SJCRH30 (cell line): ENCODE results near the gene CYSTM1. TPM values are rescaled to one million over a fixed set of nuclear protein-coding genes. Genes with fewer than 3 reads are reported as not detected.

Source experiments
- DNase-seq, 2 experiments: peaks; one replicate each; pipeline ENCODE4 v3.0.0-alpha.2; 2015 to 2020
- H3K27ac ChIP-seq: fragments of 250-450 bp; sonication (Bioruptor Pico); 2 replicates; pipeline ENCODE4 v1.5.1; 2020; ENCODE audit warnings: mild to moderate bottlenecking, moderate library complexity
- H3K27me3 ChIP-seq: fragments of 250-450 bp; sonication (Bioruptor Pico); 2 replicates; pipeline ENCODE4 v1.5.1; 2020; ENCODE audit warnings: mild to moderate bottlenecking, moderate library complexity
- H3K36me3 ChIP-seq: fragments of 250-450 bp; sonication (Bioruptor Pico); 2 replicates; pipeline ENCODE4 v1.5.1; 2020; ENCODE audit warnings: mild to moderate bottlenecking, moderate library complexity
- H3K4me1 ChIP-seq: fragments of 250-450 bp; sonication (Bioruptor Pico); 2 replicates; pipeline ENCODE4 v1.5.1; 2020; ENCODE audit warnings: mild to moderate bottlenecking, moderate library complexity
- H3K4me3 ChIP-seq: fragments of 250-450 bp; sonication (Bioruptor Pico); 2 replicates; pipeline ENCODE4 v1.5.1; 2020; ENCODE audit warnings: mild to moderate bottlenecking, moderate library complexity
- H3K9me3 ChIP-seq: fragments of 250-450 bp; sonication (Bioruptor Pico); replicated peaks from 2 replicates; pipeline ENCODE4 v1.5.1; 2020; ENCODE audit warnings: mild to moderate bottlenecking, moderate library complexity
- total RNA-seq: library from RNA; depleted of rRNA; stranded (reverse); fragments of >200 nt; shearing (Covaris generic); gene quantifications from 2 replicates; pipeline ENCODE4 v1.2.3, GENCODE V29; 2014

CYSTM1 gene
- total RNA-seq, 1 experiment from 2014 or later: 10.5 TPM

- H3K27ac ChIP-seq: peak overlapping the region; percentile 30
Measured at GRCh38 chr5:140252470-140253126, 77.6 kb downstream of the CYSTM1 start.

GRCh38 chr5:140253985-140254384, 79.0 kb downstream of the CYSTM1 start:
- H3K9me3 ChIP-seq: no peaks in the 10 kb centered on the region
- peaks cover 46% of the 10 kb centered on the region for H3K4me1 ChIP-seq
- no peaks in the 10 kb centered on the region for H3K36me3 ChIP-seq
- H3K27me3 ChIP-seq: no peaks in the 10 kb centered on the region
- DNase-seq: no peak
- no peak overlapping the region for H3K4me3 ChIP-seq
- no peak overlapping the region for H3K27ac ChIP-seq

More at GRCh38 chr5:140252470-140253126, 77.6 kb downstream of the CYSTM1 start:
- no peak for DNase-seq
- Histone ChIP-seq H3K9me3 (no peaks in the 10 kb centered on the region), H3K36me3 (no peaks in the 10 kb centered on the region), H3K4me3 (no peak overlapping the region), H3K27me3 (no peaks in the 10 kb centered on the region), H3K4me1 (peaks cover 37% of the 10 kb centered on the region)

GRCh38 chr5:140255460-140256157, 80.6 kb downstream of the CYSTM1 start:
- no peak overlapping the region for H3K4me3 ChIP-seq
- H3K36me3 ChIP-seq: peaks cover 7% of the 10 kb centered on the region; the same call in 1 of the 2 replicates
- peaks cover 47% of the 10 kb centered on the region for H3K4me1 ChIP-seq
- no peak for DNase-seq
- peaks cover 6% of the 10 kb centered on the region; the same call in 1 of the 2 replicates for H3K9me3 ChIP-seq
- H3K27ac ChIP-seq: no peak overlapping the region
- H3K27me3 ChIP-seq: no peaks in the 10 kb centered on the region

- peaks cover 6% of the 10 kb centered on the region; the same call in 1 of the 2 replicates for H3K9me3 ChIP-seq
- peaks cover 7% of the 10 kb centered on the region; the same call in 1 of the 2 replicates for H3K36me3 ChIP-seq
- peak overlapping the region; percentile 78; the same call in 1 of the 2 replicates for H3K27ac ChIP-seq
- no peak for DNase-seq
- no peak overlapping the region for H3K4me3 ChIP-seq
- no peaks in the 10 kb centered on the region for H3K27me3 ChIP-seq
- H3K4me1 ChIP-seq: peaks cover 44% of the 10 kb centered on the region
Measured at GRCh38 chr5:140256726-140257125, 81.7 kb downstream of the CYSTM1 start.

- DNase-seq: peak; percentile 78 to 84
- H3K27me3 ChIP-seq: no peaks in the 10 kb centered on the region
- H3K27ac ChIP-seq: peak overlapping the region; percentile 78
- H3K9me3 ChIP-seq: peaks cover 6% of the 10 kb centered on the region; the same call in 1 of the 2 replicates
- peaks cover 7% of the 10 kb centered on the region; the same call in 1 of the 2 replicates for H3K36me3 ChIP-seq
- H3K4me3 ChIP-seq: no peak overlapping the region
- H3K4me1 ChIP-seq: peaks cover 38% of the 10 kb centered on the region
Measured at GRCh38 chr5:140258016-140258415, 83.0 kb downstream of the CYSTM1 start.

- H3K4me1 ChIP-seq: peaks cover 38% of the 10 kb centered on the region
- DNase-seq: no peak
- peak overlapping the region; percentile 78 for H3K27ac ChIP-seq
Measured at GRCh38 chr5:140258873-140259272, 83.9 kb downstream of the CYSTM1 start.

GRCh38 chr5:140259500-140259899, 84.5 kb downstream of the CYSTM1 start:
- no peak overlapping the region for H3K27ac ChIP-seq
- H3K27me3 ChIP-seq: no peaks in the 10 kb centered on the region
- H3K36me3 ChIP-seq: peaks cover 7% of the 10 kb centered on the region; the same call in 1 of the 2 replicates
- H3K9me3 ChIP-seq: peaks cover 6% of the 10 kb centered on the region; the same call in 1 of the 2 replicates
- no peak for DNase-seq
- H3K4me3 ChIP-seq: no peak overlapping the region
- H3K4me1 ChIP-seq: peaks cover 41% of the 10 kb centered on the region

More at GRCh38 chr5:140258873-140259272, 83.9 kb downstream of the CYSTM1 start:
- Histone ChIP-seq H3K4me3 (no peak overlapping the region), H3K27me3 (no peaks in the 10 kb centered on the region), H3K36me3 (peaks cover 7% of the 10 kb centered on the region; the same call in 1 of the 2 replicates), H3K9me3 (peaks cover 6% of the 10 kb centered on the region; the same call in 1 of the 2 replicates)

- Histone ChIP-seq H3K27ac (no peak overlapping the region), H3K9me3 (peaks cover 6% of the 10 kb centered on the region; the same call in 1 of the 2 replicates), H3K4me3 (no peak overlapping the region), H3K27me3 (no peaks in the 10 kb centered on the region), H3K4me1 (peaks cover 41% of the 10 kb centered on the region), H3K36me3 (peaks cover 7% of the 10 kb centered on the region; the same call in 1 of the 2 replicates)
- DNase-seq: no peak
Measured at GRCh38 chr5:140260089-140260656, 85.2 kb downstream of the CYSTM1 start.

- peak overlapping the region; percentile 34 for H3K27ac ChIP-seq
- no peaks in the 10 kb centered on the region for H3K27me3 ChIP-seq
- peak overlapping the region; percentile 28 for H3K4me3 ChIP-seq
- peaks cover 34% of the 10 kb centered on the region for H3K4me1 ChIP-seq
- peaks cover 7% of the 10 kb centered on the region; the same call in 1 of the 2 replicates for H3K36me3 ChIP-seq
- peaks cover 6% of the 10 kb centered on the region; the same call in 1 of the 2 replicates for H3K9me3 ChIP-seq
- peak; percentile 71 to 82 for DNase-seq
Measured at GRCh38 chr5:140261403-140262171, 86.6 kb downstream of the CYSTM1 start.

- DNase-seq: no peak
- H3K4me3 ChIP-seq: no peak overlapping the region
- H3K36me3 ChIP-seq: peaks cover 7% of the 10 kb centered on the region; the same call in 1 of the 2 replicates
- H3K9me3 ChIP-seq: peaks cover 6% of the 10 kb centered on the region; the same call in 1 of the 2 replicates
- no peak overlapping the region for H3K27ac ChIP-seq
- no peaks in the 10 kb centered on the region for H3K27me3 ChIP-seq
- H3K4me1 ChIP-seq: peaks cover 28% of the 10 kb centered on the region
Measured at GRCh38 chr5:140262221-140262620, 87.2 kb downstream of the CYSTM1 start.

- H3K9me3 ChIP-seq: peaks cover 6% of the 10 kb centered on the region; the same call in 1 of the 2 replicates
- no peaks in the 10 kb centered on the region for H3K27me3 ChIP-seq
- peaks cover 7% of the 10 kb centered on the region; the same call in 1 of the 2 replicates for H3K36me3 ChIP-seq
- H3K27ac ChIP-seq: no peak overlapping the region
- H3K4me3 ChIP-seq: no peak overlapping the region
- H3K4me1 ChIP-seq: peaks cover 22% of the 10 kb centered on the region
- DNase-seq: no peak
Measured at GRCh38 chr5:140262839-140263238, 87.9 kb downstream of the CYSTM1 start.

GRCh38 chr5:140265845-140266244, 90.9 kb downstream of the CYSTM1 start:
- no peak for DNase-seq
- no peak overlapping the region for H3K4me3 ChIP-seq
- H3K27me3 ChIP-seq: no peaks in the 10 kb centered on the region
- H3K36me3 ChIP-seq: 0 out of 2 replicates have a peak, but pooled peaks cover 2% of the 10 kb centered on the region
- H3K27ac ChIP-seq: no peak overlapping the region
- H3K9me3 ChIP-seq: no peaks in the 10 kb centered on the region
- peaks cover 14% of the 10 kb centered on the region for H3K4me1 ChIP-seq

- Histone ChIP-seq H3K27ac (no peak overlapping the region), H3K36me3 (0 out of 2 replicates have a peak, but pooled peaks cover 2% of the 10 kb centered on the region), H3K27me3 (no peaks in the 10 kb centered on the region), H3K4me1 (peaks cover 9% of the 10 kb centered on the region), H3K9me3 (no peaks in the 10 kb centered on the region), H3K4me3 (no peak overlapping the region)
- DNase-seq: no peak
Measured at GRCh38 chr5:140266471-140267200, 91.6 kb downstream of the CYSTM1 start.
